ENCODE data around the gene GPATCH4. TPM values are rescaled to one million over a fixed set of nuclear protein-coding genes. Genes with fewer than 3 reads are reported as not detected.

The GPATCH4 gene
- total RNA-seq, 1 experiment from 2014 or later, result 39.4 TPM

- TF ChIP-seq ZBTB33 (IDR thresholded peaks at IDR 0.05; ENCODE audit: extremely low read depth, insufficient replicate concordance, low read length) (no peak), SRF (IDR thresholded peaks at IDR 0.05; ENCODE audit: low read depth) (no peak), MAX (IDR thresholded peaks at IDR 0.05) (no peak), CTCF (IDR thresholded peaks at IDR 0.05 in 2 of 3, conservative IDR thresholded peaks at IDR 0.05 in 1 of 3; ENCODE audit: borderline replicate concordance in 1 of 3, insufficient read depth in 1 of 3, low read depth in 2 of 3, low read length in 2 of 3) (no peak), ZNF274 (IDR thresholded peaks at IDR 0.05; ENCODE audit: low read depth, low read length) (no peak)
These were observed 4.9 kb downstream of the GPATCH4 start (continued) for GRCh38 chr1:156596426-156596825.

GRCh38 chr1:156595016-156595415, 6.3 kb downstream of the GPATCH4 start:
- Histone ChIP-seq H3K4me2 (ENCODE audit: low read length) (no peak overlapping the region), H3K36me3 (ENCODE audit: control insufficient read depth in 1 of 2, insufficient read depth in 2 of 2, low read length in 2 of 2) (peaks cover 29 to 61% of the 10 kb centered on the region in 2 experiments; a peak in 3 of 4 replicates), H3K9me2 (ENCODE audit: insufficient read depth) (no peaks in the 10 kb centered on the region), H3K9me3 (ENCODE audit: control insufficient read depth in 1 of 2, insufficient read depth in 1 of 2, low read depth in 1 of 2, low read length in 2 of 2) (no peaks in the 10 kb centered on the region), H3K4me1 (ENCODE audit: control insufficient read depth in 1 of 2, insufficient read depth in 2 of 2, low read length in 2 of 2) (peaks cover 8 to 24% of the 10 kb centered on the region in 2 experiments; a peak in 3 of 4 replicates), H3K9ac (ENCODE audit: low read length) (no peak overlapping the region), H3K4me3 (replicated peaks in 1 of 2; ENCODE audit: low read depth in 1 of 2, low read length in 2 of 2) (no peak overlapping the region), H3K79me2 (ENCODE audit: insufficient read depth, low read length) (peaks cover 52% of the 10 kb centered on the region), H4K20me1 (ENCODE audit: insufficient read depth) (no peaks in the 10 kb centered on the region), H3K27me3 (ENCODE audit: insufficient read depth, low read length) (no peaks in the 10 kb centered on the region), H3K27ac (ENCODE audit: low read depth, low read length) (no peak overlapping the region; the same call in 1 of the 2 replicates), H2AFZ (ENCODE audit: low read depth, low read length, poor library complexity, severe bottlenecking) (no peak overlapping the region)
- POLR2A ChIA-PET, result no interaction called here
- TSS peak; percentile 26 for BruUV-seq (replicated peaks)
- no peak for DNase-seq (ENCODE audit: low read depth, low spot score)
- intact Hi-C loops (cut with micrococcal nuclease), result no loop called here
- CTCF ChIA-PET, result no interaction called here
- RAD21 ChIA-PET (ENCODE audit: low non-redundant PET in 1 of 2, low total read pairs in 2 of 2, uncharacterized antibody in 2 of 2, unreplicated experiment in 2 of 2), result no interaction called here
- ATAC-seq, result no peak
- TF ChIP-seq MAX (IDR thresholded peaks at IDR 0.05) (no peak), REST (IDR thresholded peaks at IDR 0.05; ENCODE audit: low read depth) (no peak), CEBPB (IDR thresholded peaks at IDR 0.05; ENCODE audit: low read depth) (no peak), CTCF (IDR thresholded peaks at IDR 0.05 in 2 of 3, conservative IDR thresholded peaks at IDR 0.05 in 1 of 3; ENCODE audit: borderline replicate concordance in 1 of 3, insufficient read depth in 1 of 3, low read depth in 2 of 3, low read length in 2 of 3) (no peak), SIN3A (IDR thresholded peaks at IDR 0.05; ENCODE audit: low read depth) (no peak), ZBTB33 (IDR thresholded peaks at IDR 0.05; ENCODE audit: extremely low read depth, insufficient replicate concordance, low read length) (no peak), ZNF274 (IDR thresholded peaks at IDR 0.05; ENCODE audit: low read depth, low read length) (no peak), RAD21 (IDR thresholded peaks at IDR 0.05; ENCODE audit: low read depth) (no peak)

All from HCT116 (cell line).